Left lung (tissue), 10 donors: ENCODE measurements around the gene RPS8. TPM values are rescaled to one million over a fixed set of nuclear protein-coding genes. Genes with fewer than 3 reads are reported as not detected.

Source experiments
- ATAC-seq: fragments of 200-7000 bp; cut with Tn5 transposase; one replicate; pipeline ENCODE4 v1.9.1; 2020; ENCODE audit warnings: moderate library complexity
- DNase-seq, 4 donors: peaks; one replicate each; pipeline ENCODE4 v3.0.0-alpha.2; 2013 to 2020
- H3K27ac ChIP-seq, 2 donors: fragments of 200-600 bp; sonication (generic) in 1 of 2; one replicate each; pipeline versions ENCODE4 v1.5.0 to v1.8.0; 2020 to 2021
- H3K27me3 ChIP-seq, 2 donors: fragments of 200-600 bp; sonication (generic) in 1 of 2; one replicate each; pipeline versions ENCODE4 v1.5.0 to v1.8.0; 2020 to 2021
- H3K36me3 ChIP-seq, 2 donors: fragments of 200-600 bp; sonication (generic) in 1 of 2; one replicate each; pipeline versions ENCODE4 v1.5.0 to v1.8.0; 2020 to 2021
- H3K4me1 ChIP-seq, 2 donors: fragments of 200-600 bp; one replicate each; pipeline ENCODE4 v1.8.0; 2021
- H3K4me3 ChIP-seq, 2 donors: fragments of 200-600 bp; sonication (generic) in 1 of 2; one replicate each; pipeline versions ENCODE4 v1.5.0 to v1.8.0; 2020 to 2021; ENCODE audit warnings: mild to moderate bottlenecking in 1 of 2
- H3K9me3 ChIP-seq, 2 donors: fragments of 200-600 bp; sonication (generic) in 1 of 2; one replicate each; pipeline versions ENCODE4 v1.5.0 to v1.8.0; 2020 to 2021
- CTCF ChIP-seq, 2 donors: fragments of 200-600 bp; sonication (generic) in 1 of 2; IDR thresholded peaks; one replicate each; pipeline versions ENCODE4 v1.5.0 to v1.8.0; 2021; ENCODE audit warnings: antibody characterized with exemption in 2 of 2
- intact Hi-C, 2 donors: fragments of 100-400 bp; cut with DNase I; formaldehyde crosslinking; loops; one replicate each; pipeline versions ENCODE4 v1.11.2 to v1.14.2; 2022
- polyA plus RNA-seq, 6 donors: library from polyadenylated mRNA; unstranded; fragments of 120-200 nt; gene quantifications; one replicate each; pipeline ENCODE4 v1.2.1, GENCODE V29; 2013; ENCODE audit not compliant: insufficient read length in 6 of 6
- total RNA-seq, 2 donors: library from RNA; stranded (reverse); fragmentation: NEBNext Ultra II Directional; extraction: Animal tissue kit (Norgen Biotek cat#: 25700); gene quantifications; one replicate each; pipeline ENCODE4 v1.2.1, GENCODE V29; 2021
- donor health status: DM: no; HTN: yes; CAD: no.
- donor health status: DM: no; HTN: no; CAD: no.

The RPS8 gene
- total and polyA plus RNA-seq, 8 donors = 1,533 to 3,443 (median 2,890) TPM

GRCh38 chr1:44784094-44785028 lies 9.0 kb downstream of the RPS8 start:
- Histone ChIP-seq H3K27me3 (peaks cover 0 to 9% of the 10 kb centered on the region in 2 donors), H3K36me3 (peaks cover 0 to 29% of the 10 kb centered on the region in 2 donors), H3K4me3 (peak overlapping the region; percentile 35 to 38), H3K9me3 (no peaks in the 10 kb centered on the region), H3K4me1 (peaks cover 16 to 37% of the 10 kb centered on the region in 2 donors), H3K27ac (peak overlapping the region in 1 of 2 donors; percentile 18)
- DNase-seq = peak in 2 of 4 donors; percentile 52 to 81
- TF ChIP-seq CTCF (IDR thresholded peaks at IDR 0.05) = no peak
- intact Hi-C loops = loop anchor here in 1 of 2 donors (10.0 kb wide), 1 partner anchor 70 kb away; no protein-coding TSS in a partner anchor
- ATAC-seq = peak; percentile 37

GRCh38 chr1:44785029-44785380 lies 9.7 kb downstream of the RPS8 start:
- intact Hi-C loops = loop anchor here in 1 of 2 donors (10.0 kb wide), 1 partner anchor 70 kb away; no protein-coding TSS in a partner anchor
- ATAC-seq (no peak), DNase-seq (peak in 1 of 4 donors; percentile 44)
- no peak for TF ChIP-seq CTCF (IDR thresholded peaks at IDR 0.05)
- no peak overlapping the region for H3K27ac ChIP-seq
- no peak overlapping the region for H3K4me3 ChIP-seq
- H3K9me3 ChIP-seq = no peaks in the 10 kb centered on the region
- H3K27me3 ChIP-seq = peaks cover 0 to 9% of the 10 kb centered on the region in 2 donors
- H3K36me3 ChIP-seq = peaks cover 0 to 23% of the 10 kb centered on the region in 2 donors
- H3K4me1 ChIP-seq = peaks cover 16 to 37% of the 10 kb centered on the region in 2 donors

- peaks cover 0 to 17% of the 10 kb centered on the region in 2 donors for H3K36me3 ChIP-seq
- intact Hi-C loops = loop anchor here in 1 of 2 donors (10.0 kb wide), 1 partner anchor 69 kb away; no protein-coding TSS in a partner anchor
These were observed 10.3 kb downstream of the RPS8 start for GRCh38 chr1:44785501-44786137.

GRCh38 chr1:44786138-44786840 lies 10.9 kb downstream of the RPS8 start:
- intact Hi-C loops = loop anchor here in 1 of 2 donors (10.0 kb wide), 1 partner anchor 69 kb away; no protein-coding TSS in a partner anchor
- Histone ChIP-seq H3K9me3 (no peaks in the 10 kb centered on the region), H3K36me3 (peaks cover 0 to 10% of the 10 kb centered on the region in 2 donors), H3K27me3 (peaks cover 0 to 9% of the 10 kb centered on the region in 2 donors), H3K4me1 (peaks cover 16 to 37% of the 10 kb centered on the region in 2 donors), H3K4me3 (peak overlapping the region; percentile 21 to 41), H3K27ac (peak overlapping the region in 1 of 2 donors; percentile 48)
- peak; percentile 96 to 98 for TF ChIP-seq CTCF (IDR thresholded peaks at IDR 0.05)
- DNase-seq (peak in 3 of 4 donors; percentile 68 to 94 (median 79)), ATAC-seq (peak; percentile 92)

More at GRCh38 chr1:44785501-44786137, 10.3 kb downstream of the RPS8 start:
- H3K4me3 ChIP-seq = peak overlapping the region; percentile 21 to 41
- TF ChIP-seq CTCF (IDR thresholded peaks at IDR 0.05) = no peak
- peaks cover 0 to 9% of the 10 kb centered on the region in 2 donors for H3K27me3 ChIP-seq
- ATAC-seq (no peak), DNase-seq (peak in 1 of 4 donors; percentile 18)
- H3K4me1 ChIP-seq = peaks cover 16 to 37% of the 10 kb centered on the region in 2 donors
- no peaks in the 10 kb centered on the region for H3K9me3 ChIP-seq
- H3K27ac ChIP-seq = peak overlapping the region in 1 of 2 donors; percentile 48
